Measurements from ENCODE around the gene MAPK6. TPM values are rescaled to one million over a fixed set of nuclear protein-coding genes. Genes with fewer than 3 reads are reported as not detected.
A peak's percentile ranks its signal among the peaks of the same experiment; 100 is the strongest.

MAPK6 gene
- total and polyA plus RNA-seq, 12 donors, result 2.9 to 48.0 (median 17.1) TPM

DNA sequence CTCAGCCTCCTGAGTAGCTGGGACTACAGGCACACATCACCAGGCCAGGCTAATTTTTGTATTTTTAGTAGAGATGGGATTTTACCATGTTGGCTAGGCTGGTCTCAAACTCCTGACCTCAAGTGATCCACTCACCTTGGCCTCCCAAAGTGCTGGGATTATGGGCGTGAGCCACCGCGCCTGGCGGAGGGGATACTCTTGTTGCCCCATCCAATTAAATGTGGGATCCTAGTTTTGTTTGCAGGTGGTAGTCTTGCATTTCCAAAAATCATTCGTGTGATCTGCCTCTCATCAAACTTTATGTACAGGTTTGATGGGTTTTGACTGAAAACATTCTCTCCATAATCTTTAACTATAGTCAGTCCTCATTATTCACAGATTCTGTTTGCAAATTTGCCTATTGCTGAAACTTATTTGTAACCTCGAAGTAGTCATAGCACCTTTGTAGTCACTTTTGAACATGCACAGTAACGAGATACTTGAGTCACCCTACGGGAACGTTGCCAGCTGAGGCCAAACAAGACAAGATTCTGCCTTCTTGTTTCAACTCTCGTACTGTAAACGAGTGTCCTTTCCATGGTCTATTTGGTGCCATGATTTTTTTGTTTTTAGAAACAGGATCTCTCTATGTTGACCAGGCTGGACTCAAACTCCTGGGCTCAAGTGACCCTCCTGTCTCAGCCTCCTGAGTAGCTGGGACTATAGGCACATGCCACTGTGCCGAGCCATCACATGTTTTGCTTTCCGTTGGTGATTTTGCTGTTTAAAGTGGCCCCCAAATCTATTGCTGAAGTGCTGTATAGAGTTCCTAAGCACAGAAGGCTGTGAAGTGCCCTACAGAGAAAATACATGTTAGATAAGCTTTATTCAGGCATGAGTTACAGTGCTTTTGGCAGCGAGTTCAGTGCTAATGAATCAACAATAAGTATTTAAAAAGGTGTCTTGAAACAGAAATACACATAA, 8.1 kb upstream of the MAPK6 start:
- intact Hi-C loops (cut with DNase I), result no loop called here
- H3K27ac ChIP-seq, result peak overlapping the region in 1 of 5 donors; percentile 0
- 66 to 75% (median 70%) methylated on average over 13 to 14 of the region's 14 CpGs for WGBS, 4 donors
- H3K36me3 ChIP-seq (replicated peaks in 1 of 2), result no peaks in the 10 kb centered on the region
- TF ChIP-seq POLR2A (IDR thresholded peaks at IDR 0.05), result no peak
- TF ChIP-seq, protein P1, sequence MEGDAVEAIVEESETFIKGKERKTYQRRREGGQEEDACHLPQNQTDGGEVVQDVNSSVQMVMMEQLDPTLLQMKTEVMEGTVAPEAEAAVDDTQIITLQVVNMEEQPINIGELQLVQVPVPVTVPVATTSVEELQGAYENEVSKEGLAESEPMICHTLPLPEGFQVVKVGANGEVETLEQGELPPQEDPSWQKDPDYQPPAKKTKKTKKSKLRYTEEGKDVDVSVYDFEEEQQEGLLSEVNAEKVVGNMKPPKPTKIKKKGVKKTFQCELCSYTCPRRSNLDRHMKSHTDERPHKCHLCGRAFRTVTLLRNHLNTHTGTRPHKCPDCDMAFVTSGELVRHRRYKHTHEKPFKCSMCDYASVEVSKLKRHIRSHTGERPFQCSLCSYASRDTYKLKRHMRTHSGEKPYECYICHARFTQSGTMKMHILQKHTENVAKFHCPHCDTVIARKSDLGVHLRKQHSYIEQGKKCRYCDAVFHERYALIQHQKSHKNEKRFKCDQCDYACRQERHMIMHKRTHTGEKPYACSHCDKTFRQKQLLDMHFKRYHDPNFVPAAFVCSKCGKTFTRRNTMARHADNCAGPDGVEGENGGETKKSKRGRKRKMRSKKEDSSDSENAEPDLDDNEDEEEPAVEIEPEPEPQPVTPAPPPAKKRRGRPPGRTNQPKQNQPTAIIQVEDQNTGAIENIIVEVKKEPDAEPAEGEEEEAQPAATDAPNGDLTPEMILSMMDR (IDR thresholded peaks at IDR 0.05), result no peak
- no peaks in the 10 kb centered on the region for H3K4me1 ChIP-seq (replicated peaks in 1 of 2)
- no peaks in the 10 kb centered on the region for H3K9me3 ChIP-seq (replicated peaks in 1 of 3)
- peak; percentile 67 to 89 (median 87) for DNase-seq
- no peak overlapping the region for H3K4me3 ChIP-seq
- no peaks in the 10 kb centered on the region for H3K27me3 ChIP-seq

DNA sequence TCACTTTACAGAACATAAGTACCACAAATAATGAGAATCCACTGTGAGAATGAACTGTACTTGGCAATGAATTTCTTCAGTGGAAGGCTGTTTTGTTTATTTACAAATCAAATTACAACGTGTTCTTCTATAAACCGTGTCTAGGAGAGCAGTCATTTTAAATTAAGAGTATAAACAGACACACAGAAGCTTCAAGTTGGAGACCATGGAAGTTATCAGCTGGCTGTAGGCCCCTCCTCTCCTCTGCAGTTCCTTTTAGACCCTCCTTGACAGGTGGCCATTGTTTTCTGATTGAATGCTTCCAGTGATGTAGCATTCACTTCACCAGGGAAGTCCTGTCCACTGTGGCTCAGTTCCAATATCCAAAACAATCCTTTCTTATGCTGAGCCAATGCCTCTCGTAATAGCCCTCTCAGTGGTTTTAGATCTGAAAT, 7.3 kb upstream of the MAPK6 start:
- DNase-seq, result no peak
- Histone ChIP-seq H3K4me3 (no peak overlapping the region), H3K27me3 (no peaks in the 10 kb centered on the region), H3K27ac (peak overlapping the region in 1 of 5 donors; percentile 0), H3K4me1 (replicated peaks in 1 of 2) (no peaks in the 10 kb centered on the region), H3K36me3 (replicated peaks in 1 of 2) (no peaks in the 10 kb centered on the region), H3K9me3 (replicated peaks in 1 of 3) (no peaks in the 10 kb centered on the region)
- intact Hi-C loops (cut with DNase I), result no loop called here
- WGBS, 4 donors, result 58 to 74% (median 62%) methylated on average over 3 of the region's 3 CpGs
- TF ChIP-seq, protein P1 (IDR thresholded peaks at IDR 0.05), result no peak
- no peak for TF ChIP-seq POLR2A (IDR thresholded peaks at IDR 0.05)

DNA sequence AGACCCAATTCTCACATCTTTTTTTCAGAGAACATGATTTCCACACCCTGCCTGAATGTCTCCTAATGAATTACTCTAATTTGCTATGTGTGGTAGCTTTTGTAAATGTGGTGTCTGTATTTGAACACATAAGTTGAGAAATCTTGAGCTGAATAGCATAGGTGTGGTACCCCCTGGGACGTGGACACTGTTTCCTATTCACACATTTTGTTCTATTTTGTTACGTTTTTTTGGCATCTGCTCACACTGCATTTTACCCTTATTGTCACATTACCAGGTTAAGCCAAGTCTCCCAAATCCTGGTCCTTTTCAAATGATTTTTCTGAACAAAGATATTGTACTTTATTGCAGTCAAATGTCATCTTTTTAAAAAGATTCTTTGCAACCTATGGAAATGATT, 6.8 kb upstream of the MAPK6 start:
- H3K4me3 ChIP-seq, result no peak overlapping the region
- 66 to 85% (median 71%) methylated on average over 2 of the region's 2 CpGs for WGBS, 4 donors
- no peaks in the 10 kb centered on the region for H3K9me3 ChIP-seq (replicated peaks in 1 of 3)
- DNase-seq, result no peak
- H3K27ac ChIP-seq, result no peak overlapping the region
- TF ChIP-seq POLR2A (IDR thresholded peaks at IDR 0.05), result no peak
- TF ChIP-seq, protein P1 (IDR thresholded peaks at IDR 0.05), result no peak
- no peaks in the 10 kb centered on the region for H3K36me3 ChIP-seq (replicated peaks in 1 of 2)
- H3K4me1 ChIP-seq (replicated peaks in 1 of 2), result no peaks in the 10 kb centered on the region
- intact Hi-C loops (cut with DNase I), result no loop called here
- H3K27me3 ChIP-seq, result no peaks in the 10 kb centered on the region

DNA sequence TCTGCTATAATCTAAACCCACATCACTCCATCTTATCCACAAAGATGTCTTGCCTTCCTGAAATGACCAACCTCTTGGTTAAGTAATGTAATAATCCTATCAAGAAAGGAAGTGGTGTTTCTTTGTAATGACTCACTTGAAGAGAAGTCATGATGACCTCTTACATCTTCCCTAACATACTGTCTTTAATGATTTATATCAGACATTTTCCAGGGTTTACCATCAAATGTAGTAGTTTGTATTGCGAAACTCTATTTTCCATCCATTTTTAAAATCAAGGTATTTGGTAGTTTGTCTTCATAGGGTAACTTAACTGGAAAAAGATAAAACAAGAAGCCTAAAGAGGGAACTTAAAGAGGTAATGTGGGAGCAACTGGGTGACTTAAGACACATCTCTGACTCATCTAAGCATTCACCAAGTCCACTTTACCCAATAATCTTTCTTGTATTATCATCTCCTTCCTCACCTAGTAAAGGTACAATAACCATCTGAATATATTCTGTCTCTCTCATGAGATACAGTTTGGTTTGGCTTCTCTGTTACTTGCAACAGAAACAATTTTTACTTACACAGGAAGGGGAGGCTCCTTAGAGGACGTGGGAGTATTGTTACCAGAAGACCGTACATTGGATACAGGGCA, 5.7 kb upstream of the MAPK6 start:
- H3K36me3 ChIP-seq (replicated peaks in 1 of 2), result no peaks in the 10 kb centered on the region
- TF ChIP-seq POLR2A (IDR thresholded peaks at IDR 0.05), result no peak
- TF ChIP-seq, protein P1 (IDR thresholded peaks at IDR 0.05), result no peak
- WGBS, 4 donors, result 78 to 91% (median 85%) methylated on average over 3 of the region's 3 CpGs
- intact Hi-C loops (cut with DNase I), result no loop called here
- H3K4me1 ChIP-seq (replicated peaks in 1 of 2), result peaks cover 0 to under 1% of the 10 kb centered on the region in 2 donors
- DNase-seq, result no peak
- no peaks in the 10 kb centered on the region for H3K9me3 ChIP-seq (replicated peaks in 1 of 3)
- no peak overlapping the region for H3K27ac ChIP-seq
- no peaks in the 10 kb centered on the region for H3K27me3 ChIP-seq
- H3K4me3 ChIP-seq, result no peak overlapping the region

Data from adrenal gland (tissue), 12 donors.